Measurements from ENCODE around the gene CCDC7.
"Not testable (repeated sequence)": the region's sequence is repeated elsewhere in the genome, so short reads cannot be mapped to it uniquely, and the experiment has no call there.

CCDC7 gene

DNA sequence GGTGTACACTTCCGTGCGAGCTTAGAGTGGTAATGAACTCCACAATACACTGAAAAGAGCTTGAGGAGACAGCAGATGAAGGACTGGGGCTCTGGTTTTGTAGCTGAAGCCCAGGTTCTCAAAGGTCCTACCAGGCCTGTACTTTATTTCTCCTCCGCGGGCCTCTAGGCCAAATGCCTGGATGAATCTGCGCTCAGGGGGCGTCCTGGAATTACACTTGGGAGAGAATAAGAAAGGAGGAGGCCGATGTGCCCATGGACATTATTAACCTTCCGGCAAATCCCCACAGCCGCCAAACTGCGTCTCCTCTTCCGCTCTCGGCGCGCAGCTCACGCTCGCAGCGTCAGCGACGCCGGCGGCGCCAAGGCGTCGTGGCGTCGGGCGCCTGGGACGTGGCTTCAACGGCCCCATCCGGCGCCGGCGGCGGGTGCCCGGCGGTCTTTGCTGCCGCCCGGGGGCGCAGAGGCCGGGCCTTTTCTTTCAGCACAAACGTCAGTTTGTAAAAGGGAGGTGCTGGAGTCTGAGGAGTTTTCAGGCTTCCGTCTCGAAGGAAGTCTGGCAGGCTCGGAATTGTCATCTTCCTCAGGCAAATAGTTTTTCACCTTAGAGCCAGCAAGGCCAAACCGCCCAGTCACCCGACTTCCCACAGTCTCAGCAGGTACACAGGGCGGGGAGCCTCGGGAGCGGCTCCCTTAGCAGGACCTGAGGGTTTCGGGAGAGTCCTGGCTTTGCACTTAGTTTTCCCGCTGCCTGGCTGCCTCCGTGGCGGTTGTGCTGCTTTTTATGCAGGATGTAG is at the start of gene CCDC7:
TSS of gene CCDC7 (plus strand) at position 401 of the 796 bp plus-strand sequence. CDS start 5,503 bp downstream, outside the sequence.
- DNase-seq, result peak; percentile 90

GRCh38 chr10:32397163-32397562 is 48.8 kb upstream of the CCDC7 start:
- DNase-seq, result not testable (repeated sequence)

GRCh38 chr10:32399720-32400119 is 46.2 kb upstream of the CCDC7 start:
- not testable (repeated sequence) for DNase-seq

GRCh38 chr10:32400961-32401360 is 45.0 kb upstream of the CCDC7 start:
- DNase-seq, result no peak

GRCh38 chr10:32402499-32402898 is 43.4 kb upstream of the CCDC7 start:
- DNase-seq, result no peak

DNA sequence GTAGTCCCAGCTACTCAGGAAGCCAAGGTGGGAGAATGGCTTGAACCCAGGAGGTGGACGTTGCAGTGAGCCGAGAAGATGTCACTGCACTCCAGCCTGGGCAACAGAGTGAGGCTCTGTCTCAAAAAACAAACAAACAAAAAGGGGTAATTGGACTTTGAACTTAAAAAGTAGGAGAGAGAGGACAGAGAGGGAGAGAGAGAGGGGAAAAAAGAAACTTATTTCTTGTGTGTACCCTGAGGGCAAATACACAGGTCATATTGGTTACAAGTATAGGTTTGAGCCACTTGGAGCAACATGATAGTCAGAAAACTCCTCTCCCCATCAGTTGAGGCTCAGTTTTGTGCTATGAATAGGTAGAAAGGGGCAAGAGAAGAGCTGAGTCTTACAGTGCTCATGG is 42.8 kb upstream of the CCDC7 start:
- DNase-seq, result no peak

- DNase-seq, result no peak
Observed at GRCh38 chr10:32408690-32409089, 37.2 kb upstream of the CCDC7 start.

- no peak for DNase-seq
Observed at GRCh38 chr10:32409741-32410140, 36.2 kb upstream of the CCDC7 start.

GRCh38 chr10:32410569-32410968 is 35.4 kb upstream of the CCDC7 start:
- no peak for DNase-seq

- DNase-seq, result no peak
Observed at GRCh38 chr10:32411797-32412498, 34.0 kb upstream of the CCDC7 start.

GRCh38 chr10:32412499-32412853 is 33.5 kb upstream of the CCDC7 start:
- DNase-seq, result peak; percentile 15

DNA sequence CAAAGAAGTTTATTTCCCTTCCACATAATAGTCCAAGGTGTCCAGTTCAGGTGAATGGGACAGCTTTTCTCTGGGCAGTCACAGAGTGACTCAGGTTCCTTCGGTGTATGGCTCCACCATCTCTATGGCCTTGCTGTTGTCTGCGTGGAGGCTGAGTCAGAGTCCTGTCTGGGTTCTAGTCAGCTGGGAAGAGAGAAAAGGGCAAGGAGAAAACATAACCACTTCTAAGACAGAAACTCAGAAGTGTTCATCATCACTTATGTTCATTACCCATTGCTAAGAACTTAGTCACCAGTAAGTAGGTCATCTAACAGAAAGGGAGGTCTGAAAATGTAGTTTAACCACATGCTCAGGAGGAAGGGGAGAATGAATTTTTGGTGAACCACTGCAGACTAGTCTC is 32.4 kb upstream of the CCDC7 start:
- peak; percentile 85 for DNase-seq

DNA sequence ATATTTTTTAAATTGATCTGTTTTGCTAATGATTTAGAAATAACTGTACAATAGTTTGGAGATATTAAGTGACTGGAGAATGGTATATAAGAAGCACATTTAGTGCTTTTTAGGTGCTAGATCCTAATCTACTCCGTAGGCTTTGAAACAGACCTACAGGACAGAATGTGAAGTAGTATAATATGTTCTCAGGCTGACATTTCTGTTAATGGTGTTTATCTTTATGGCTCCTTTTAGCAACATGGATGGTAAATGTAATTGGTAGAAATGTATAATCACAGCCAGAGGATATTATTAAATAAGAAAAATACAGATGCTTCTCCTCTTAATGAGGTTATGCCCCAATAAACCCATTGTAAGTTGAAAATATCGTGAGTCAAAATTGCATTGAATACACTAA is 30.6 kb upstream of the CCDC7 start:
- no peak for DNase-seq

DNA sequence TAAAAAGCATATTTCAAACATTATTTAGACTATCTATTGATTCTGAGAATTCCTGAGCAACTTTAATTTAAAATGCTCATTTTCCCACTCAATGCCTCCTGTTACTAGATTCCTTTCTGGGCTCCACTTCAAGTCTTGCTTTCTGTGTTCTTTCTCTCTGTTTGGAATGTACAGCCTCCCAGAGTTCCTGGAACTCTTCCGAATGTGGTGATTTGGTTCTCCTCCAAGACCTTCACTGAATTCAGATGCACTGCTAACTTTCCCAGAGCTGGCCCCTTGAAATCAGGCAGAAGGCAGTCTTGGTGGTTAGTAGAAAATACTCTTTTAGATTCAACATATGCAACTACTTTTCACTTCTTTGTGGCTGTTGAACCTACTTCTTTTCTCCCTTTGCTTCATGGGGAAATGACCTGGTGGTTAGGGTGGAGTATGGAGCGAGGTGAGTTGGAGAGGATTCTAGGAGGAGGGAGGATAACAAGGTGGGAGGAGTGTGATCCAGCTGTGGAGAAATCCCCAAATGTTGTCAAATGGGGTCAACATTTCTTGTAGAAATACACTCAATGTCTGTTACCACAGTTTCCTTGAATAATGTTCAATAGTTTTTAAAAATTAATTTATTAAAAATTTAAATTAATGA is 27.9 kb upstream of the CCDC7 start:
- no peak for DNase-seq

- DNase-seq, result no peak
Observed at GRCh38 chr10:32418572-32418971, 27.4 kb upstream of the CCDC7 start.

DNA sequence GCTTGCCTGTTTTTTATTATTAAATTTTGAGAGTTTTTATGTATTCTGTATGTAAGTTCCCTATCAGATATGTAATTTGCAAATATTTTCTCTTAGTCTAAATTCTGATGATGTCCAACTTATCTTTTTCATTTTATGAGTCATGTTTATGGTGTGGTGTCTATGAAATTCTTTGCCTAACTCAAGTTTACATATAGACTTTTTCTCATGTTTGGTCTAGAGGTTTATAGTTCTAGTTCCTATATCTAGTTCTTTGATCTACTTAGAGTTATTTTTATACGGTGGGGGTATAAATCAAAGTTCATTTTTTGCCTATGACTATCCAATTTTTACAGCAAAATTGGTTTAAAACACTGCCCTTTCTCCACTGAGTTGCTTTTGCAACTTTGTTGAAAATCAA is 26.3 kb upstream of the CCDC7 start:
- DNase-seq, result no peak

DNA sequence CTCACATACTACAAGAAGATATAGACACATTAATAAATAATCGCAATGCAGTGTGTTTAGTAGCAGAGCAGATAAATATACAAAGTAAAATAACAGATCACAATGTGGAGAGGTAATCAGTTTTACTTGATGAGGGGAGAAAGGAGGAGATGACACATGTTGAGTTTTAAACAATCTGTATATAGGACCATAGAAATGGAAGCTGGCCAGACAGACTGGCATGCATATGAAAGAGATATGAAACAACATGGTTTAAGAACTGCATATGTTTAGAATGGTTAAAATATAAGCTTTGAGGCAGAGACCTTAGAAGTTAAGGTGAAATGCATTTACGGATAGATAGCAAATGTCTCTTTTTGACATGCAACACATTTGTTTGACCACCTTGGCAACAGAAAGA is 19.8 kb upstream of the CCDC7 start:
- DNase-seq, result no peak

DNA sequence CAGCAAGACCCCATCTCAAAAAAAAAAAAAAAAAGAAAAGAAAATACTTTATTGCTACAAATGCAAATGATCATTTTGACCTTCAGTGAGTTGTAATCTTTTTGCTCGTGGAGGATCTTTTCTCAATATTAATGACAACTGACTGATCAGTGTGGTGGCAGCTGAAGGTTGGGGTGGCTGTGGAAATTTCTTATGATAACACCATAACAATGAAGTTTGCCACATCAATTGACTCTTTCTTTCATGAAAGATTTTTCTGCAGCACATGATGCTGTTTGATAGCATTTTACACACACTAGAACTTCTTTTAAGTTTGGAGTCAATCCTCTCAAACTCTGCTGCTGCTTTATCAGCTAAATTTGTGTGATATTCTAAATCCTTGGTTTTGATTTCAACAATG is 12.4 kb upstream of the CCDC7 start:
- no peak for DNase-seq

DNA sequence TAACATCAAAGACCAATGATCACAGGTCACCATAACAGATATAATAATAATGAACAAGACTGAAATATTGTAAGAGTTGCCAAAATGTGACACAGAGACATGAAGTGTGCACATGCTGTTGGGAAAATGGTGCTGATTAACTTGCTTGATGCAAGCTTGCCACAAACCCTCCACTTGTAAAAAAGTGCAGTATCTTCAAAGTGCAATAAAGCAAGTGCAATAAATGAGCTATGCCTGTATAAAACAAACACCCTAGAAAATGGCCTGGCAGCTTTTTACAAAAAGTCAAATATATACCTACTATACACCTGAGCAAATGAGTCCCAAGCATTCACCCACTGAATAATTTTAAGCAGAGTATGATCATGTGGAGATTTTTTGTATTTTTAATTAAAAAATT is 9.7 kb upstream of the CCDC7 start:
- no peak for DNase-seq

GRCh38 chr10:32437334-32437733 is 8.6 kb upstream of the CCDC7 start:
- DNase-seq, result no peak

DNA sequence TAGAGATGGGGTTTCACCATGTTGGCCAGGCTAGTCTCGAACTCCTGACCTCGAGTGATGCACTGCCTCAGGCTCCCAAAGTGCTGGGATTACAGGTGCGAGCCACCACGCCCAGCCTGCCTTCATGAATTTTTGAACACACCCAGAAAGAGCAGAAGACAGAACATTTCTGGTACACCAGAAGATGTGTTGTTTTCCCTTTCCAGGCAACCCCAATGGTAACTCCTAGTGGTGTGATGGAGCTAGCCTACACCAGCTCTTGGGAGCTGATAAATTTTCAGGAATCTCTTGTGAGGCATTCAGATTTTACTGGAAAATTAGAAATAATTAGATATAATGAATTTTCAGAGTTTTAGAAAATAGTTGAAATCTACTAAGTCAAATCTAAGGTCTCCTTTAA is 904 bp upstream of the CCDC7 start:
- no peak for DNase-seq

GRCh38 chr10:32446536-32447406 is 831 bp downstream of the CCDC7 start:
- peak; percentile 9 for DNase-seq

GRCh38 chr10:32454148-32454547 is 8.2 kb downstream of the CCDC7 start:
- no peak for DNase-seq
